NCI-H1436 (cell line): ENCODE results near the gene MOB3C.
"Not testable (repeated sequence)": the region's sequence is repeated elsewhere in the genome, so short reads cannot be mapped to it uniquely, and the experiment has no call there.

Source experiments
- DNase-seq: peaks from one replicate; lab custom pipeline; 2025; lab: John Stamatoyannopoulos, UW

Gene MOB3C

DNA sequence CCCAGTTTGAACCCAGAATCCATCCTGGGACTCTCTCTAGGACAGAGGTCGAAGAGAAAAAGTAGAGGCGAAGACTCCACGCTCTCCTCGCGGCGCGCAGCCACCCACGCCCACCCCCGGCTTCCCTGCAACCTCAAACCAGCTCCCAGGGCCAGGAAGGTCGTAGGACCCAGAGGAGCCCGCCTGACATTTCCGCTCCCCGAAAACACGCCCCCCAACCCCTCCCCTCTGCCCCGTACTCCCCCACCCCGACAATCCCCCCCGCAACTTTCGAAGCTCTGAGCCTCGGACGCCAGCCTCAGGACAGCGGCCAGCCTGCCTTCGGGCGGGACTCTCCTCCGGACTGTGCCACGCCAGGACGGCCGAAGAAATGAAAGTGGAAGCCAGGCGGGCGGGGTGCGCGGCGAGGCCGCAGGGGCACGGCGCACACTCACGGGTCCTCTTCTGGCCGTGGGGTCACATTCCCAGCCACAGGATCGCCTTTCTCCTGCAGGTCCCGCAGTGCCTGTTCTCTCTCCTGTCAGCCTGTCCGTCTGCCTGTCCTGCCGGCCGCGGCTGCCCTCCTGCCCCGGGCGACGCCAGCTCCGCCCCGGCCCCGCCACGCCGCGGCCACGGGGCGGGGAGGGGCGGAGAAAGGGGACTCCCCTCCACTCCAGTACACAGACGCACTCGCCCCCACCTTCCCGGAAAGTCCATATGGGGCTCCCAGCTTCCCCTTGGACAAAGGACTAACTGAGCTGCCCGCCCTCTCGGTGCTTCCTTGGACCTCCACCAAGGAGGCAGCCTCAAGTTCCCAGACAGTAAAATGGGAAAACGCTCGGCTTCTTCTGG, at the start of gene MOB3C:
MOB3C (minus strand) TSS at position 535 of the 831 bp plus-strand sequence. CDS start 3,490 bp downstream, outside the sequence.
- DNase-seq = no peak

DNA sequence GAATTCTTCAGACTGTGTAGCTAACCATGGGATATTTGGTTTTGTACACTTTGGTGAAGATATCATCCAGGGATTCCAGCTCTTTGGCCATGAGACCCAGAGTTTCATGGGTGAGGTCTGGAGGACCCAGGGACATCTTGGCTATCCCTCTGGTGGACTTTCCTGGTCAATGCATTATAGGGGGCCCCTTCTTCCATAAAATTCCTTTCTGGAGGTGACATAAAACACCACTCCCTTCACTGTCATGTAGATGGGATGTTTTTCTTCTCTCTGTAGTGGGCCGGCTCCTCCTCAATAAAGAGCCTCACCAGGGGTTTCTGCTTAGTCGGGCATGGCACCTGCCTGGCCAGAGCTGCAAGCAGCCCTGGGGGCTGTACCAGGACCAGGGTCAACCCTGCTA, 49.4 kb upstream of the MOB3C start:
- DNase-seq = no peak

DNA sequence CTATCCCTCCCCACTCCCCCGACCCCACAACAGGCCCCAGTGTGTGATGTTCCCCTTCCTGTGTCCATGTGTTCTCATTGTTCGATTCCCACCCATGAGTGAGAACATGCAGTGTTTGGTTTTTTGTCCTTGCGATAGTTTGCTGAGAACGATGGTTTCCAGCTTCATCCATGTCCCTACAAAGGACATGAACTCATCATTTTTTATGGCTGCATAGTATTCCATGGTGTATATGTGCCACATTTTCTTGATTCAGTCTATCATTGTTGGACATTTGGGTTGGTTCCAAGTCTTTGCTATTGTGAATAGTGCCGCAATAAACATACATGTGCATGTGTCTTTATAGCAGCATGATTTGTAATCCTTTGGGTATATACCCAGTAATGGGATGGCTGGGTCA, 46.3 kb upstream of the MOB3C start:
- DNase-seq = not testable (repeated sequence)

DNA sequence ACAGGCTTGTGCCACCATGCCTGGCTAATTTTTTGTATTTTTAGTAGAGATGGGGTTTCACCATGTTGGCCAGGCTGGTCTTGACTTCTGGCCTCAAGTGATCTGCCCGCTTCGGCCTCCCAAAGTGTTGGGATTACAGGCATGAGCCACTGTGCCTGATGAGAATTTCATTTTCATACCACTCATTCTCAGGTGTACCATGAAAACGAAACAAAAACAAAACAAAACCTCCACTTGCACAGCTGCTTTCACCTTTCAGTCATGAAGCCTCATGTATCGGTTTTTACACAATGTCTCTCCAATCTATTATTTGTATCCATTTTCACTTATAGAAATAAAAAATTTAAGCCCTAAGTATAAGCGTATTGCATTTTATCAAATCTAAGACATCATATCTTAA, 43.5 kb upstream of the MOB3C start:
- not testable (repeated sequence) for DNase-seq

DNA sequence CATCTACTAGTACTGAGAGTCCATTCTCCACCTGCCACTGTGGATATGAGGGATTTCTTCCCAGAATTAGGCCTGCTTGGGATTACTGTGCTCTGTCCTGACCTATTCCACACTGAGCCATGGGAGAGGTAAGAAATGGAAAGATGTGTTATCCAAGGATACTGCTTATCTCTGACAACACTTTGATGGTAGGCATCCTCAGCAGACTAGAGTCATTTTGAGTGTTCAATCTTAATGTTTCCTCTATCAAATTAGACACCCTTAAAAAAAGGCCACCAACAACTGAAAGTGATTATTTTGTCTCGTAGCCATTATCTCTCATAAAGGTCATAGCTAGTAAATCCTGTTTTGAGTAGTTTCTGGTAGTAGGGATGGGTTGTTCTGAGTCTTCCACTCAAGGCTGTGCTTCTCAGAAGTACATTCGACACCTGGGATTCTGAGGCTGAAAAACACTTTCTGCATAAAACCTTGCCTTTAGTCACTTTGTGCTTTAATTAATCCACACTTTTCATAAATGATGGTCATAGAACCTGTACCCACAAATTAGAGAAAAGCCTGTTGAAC, 42.8 kb upstream of the MOB3C start:
- no peak for DNase-seq

DNA sequence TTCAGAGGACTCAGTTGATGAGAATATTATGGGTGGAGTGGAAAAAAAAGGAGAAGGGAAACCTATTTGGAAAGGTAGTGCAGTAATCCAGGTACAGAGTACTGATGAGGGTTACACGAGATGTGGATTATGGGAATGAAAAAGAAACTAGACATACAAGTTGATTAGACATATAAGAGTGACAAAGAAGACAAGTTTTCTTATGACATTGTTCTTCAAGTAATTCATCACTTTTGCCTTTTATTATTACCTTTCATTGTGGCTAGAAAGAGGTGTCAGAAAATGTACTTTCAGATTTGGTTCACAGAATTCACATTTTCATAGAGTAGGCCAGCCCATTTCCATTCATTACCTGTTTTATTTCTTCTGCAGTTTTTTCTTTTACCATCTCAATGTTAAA, 41.2 kb upstream of the MOB3C start:
- DNase-seq = no peak

DNA sequence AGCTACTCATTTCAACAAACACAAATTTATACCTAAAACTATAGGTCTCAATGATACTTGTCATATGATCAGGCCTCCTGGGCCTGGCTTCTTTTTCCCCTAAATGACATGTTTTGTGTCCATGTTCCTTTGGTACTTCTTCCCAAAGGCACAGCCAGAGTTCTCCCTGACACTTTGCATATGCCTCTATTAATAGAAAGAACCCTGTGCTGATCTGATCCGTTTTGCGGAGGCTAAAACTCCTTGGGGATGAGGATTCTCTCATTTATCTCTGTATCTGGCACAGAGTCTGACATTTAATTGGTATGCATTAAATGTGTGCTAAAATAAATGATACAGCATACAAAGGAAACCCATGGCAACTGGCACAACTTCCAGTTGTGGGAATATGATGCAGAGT, 40.0 kb upstream of the MOB3C start:
- no peak for DNase-seq

DNA sequence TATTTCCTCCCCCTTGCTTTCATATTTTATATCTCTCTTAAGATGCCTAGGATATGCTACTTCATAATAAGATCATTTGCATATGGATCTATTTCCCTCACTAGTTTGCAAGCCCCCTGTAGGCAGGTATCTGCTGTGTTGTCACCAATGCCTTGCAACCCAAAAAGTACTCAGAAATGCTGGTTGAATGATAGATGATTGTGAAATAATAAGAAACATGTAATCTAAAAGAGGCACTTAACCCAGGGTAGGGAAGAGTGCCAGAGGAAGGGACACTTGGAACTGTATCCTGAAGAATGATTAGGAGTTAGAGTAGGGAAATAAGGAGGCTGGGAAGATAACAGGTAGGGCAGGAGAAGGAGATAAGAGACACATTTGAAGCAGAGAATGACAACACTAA, 39.2 kb upstream of the MOB3C start:
- DNase-seq = no peak

DNA sequence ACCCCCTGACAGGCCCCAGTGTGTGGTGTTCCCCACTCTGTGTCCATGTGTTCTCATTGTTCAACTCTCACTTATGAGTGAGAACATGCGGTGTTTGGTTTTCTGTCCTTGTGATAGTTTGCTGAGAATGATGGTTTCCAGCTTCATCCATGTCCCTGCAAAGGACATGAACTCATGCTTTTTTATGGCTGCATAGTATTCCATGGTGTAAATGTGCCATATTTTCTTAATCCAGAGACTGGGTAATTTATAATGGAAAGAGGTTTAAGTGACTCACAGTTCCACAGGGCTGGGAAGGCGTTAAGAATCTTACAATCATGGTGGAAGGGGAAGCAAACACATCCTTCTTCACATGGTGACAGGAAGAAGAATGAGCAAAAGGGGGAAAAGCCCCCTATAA, 38.1 kb upstream of the MOB3C start:
- DNase-seq = not testable (repeated sequence)

DNA sequence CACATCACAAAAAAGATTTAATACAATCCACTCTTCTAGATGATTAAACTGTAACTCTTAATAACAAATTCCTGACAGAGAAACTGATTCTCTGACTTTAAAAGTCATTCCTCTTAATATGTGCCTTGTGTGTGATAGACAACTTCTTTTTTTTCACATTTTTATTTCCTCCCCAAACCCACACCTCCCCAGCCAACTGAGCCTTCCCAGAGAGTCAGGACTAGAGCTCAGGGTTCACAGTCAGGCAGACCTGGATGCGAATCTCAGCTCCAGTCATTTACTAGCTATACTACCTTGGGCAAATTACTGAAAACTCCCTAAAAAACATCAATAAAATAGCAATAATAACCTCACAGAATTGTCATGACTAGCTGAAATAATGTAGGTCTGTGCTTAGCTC, 37.4 kb upstream of the MOB3C start:
- DNase-seq = no peak

DNA sequence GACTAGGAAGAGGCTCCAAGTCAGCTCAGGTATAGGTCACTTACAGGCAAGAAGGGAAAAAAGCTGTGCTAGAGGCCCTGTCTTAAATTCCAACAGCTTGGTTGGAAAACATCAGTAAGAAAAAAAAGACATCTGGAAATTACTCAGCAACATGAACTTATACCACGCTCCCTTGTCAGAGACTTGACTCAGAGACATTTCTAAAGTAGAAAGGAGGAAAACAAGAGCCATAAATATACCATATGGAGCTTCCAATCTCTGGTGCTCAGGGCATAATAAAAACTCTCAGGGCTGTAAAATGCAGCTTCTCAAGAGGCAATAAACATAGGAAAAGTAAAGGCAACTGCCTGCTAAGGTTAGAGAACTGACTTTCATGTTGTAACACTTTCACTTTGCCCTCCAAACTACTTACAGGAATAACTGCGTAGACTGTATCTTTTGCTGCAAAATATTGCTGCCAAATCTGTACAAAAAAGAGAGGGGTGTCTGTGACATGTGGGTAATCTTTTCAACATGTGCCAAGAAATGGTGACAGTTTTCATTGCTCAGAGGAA, 36.9 kb upstream of the MOB3C start:
- no peak for DNase-seq

DNA sequence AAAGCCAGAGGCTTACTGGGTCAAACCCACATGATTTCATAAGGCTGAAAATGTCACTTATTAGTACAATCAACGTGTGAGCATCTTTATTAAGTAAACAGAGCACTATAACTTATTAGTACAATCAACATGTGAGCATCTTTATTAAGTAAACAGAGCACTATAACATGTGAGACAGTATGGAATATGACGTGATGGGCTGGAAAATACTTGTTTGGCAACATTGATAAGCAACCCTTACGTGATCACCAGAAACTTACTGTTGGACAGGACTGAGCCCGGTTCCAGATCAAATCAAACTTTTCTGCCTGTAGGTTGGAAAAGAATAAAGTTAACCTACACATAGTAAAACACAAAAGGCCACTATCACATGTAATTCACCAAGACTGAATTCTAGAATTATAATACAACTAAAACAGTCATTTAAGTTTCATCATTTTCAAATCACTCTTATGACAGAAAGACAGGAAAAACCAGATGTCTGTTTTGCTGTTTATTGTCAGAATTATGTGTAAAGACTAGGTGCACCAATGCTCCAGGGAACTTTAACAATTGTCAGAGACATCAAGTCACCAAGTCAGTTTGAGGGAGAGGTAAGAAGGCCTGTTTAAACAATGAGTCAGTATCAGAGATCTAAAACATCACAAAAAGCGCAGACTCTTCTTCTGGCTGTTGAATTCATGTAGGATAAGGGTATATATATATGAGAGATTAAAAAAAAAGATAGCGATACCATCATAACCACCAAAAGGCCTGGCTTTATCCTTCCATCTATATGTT, 35.9 kb upstream of the MOB3C start:
- no peak for DNase-seq

DNA sequence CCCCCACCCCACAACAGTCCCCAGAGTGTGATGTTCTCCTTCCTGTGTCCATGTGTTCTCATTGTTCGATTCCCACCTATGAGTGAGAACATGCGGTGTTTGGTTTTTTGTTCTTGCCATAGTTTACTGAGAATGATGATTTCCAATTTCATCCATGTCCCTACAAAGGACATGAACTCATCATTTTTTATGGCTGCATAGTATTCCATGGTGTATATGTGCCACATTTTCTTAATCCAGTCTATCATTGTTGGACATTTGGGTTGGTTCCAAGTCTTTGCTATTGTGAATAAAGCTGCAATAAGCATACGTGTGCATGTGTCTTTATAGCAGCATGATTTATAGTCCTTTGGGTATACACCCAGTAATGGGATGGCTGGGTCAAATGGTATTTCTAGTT, 34.5 kb upstream of the MOB3C start:
- DNase-seq = not testable (repeated sequence)

DNA sequence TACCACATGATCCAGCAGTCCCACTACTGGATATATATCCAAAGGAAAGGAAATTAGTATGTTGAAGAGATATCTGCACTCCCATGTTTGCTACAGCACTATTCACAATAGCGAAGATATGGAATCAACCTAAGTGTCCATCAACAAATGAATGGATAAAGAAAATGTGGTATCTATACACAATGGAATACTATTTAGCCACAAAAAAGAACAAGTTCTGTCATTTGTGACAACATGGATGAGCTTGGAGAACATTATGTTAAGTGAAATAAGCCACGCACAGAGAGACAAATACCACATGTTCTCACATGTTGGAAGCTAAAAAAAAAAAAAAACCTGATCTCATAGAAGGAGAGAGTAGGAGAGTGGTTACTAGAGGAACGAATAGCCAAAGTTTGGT, 33.9 kb upstream of the MOB3C start:
- no peak for DNase-seq

DNA sequence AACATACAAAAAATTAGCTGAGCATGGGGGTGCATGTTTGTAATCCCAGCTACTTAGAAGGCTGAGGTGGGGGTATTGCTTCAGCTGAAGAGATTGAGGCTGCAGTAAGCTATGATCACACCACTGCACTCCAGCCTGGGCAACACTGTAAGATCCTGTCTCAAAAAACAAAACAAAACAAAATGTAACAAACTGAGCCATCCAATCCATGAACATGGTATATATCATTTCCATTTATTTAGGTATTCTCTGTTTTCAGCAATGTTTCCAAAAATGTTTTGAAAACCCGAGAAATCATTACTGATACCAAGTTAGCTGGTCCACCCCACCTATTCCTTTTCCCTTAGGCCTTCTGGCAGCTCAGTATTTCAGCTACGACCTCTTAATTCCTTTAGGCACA, 33.2 kb upstream of the MOB3C start:
- no peak for DNase-seq

DNA sequence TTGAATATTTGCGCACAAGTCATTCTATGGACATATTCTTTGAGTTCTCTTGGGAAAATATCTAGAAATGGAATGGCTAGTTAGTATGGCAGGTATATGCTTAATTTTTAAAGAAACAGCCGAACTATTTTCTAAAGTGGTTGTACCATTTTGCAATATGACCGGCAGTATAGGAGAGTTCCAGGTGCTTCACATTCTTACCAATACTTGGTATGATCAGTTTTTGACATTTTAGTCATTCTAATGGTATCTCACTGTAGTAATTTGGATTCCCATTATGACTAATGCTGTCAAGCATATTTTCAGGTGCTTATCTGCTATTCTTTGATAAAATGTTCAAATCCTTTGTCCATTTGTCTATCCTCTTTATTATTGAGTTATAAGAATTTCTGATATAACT, 31.0 kb upstream of the MOB3C start:
- DNase-seq = no peak

DNA sequence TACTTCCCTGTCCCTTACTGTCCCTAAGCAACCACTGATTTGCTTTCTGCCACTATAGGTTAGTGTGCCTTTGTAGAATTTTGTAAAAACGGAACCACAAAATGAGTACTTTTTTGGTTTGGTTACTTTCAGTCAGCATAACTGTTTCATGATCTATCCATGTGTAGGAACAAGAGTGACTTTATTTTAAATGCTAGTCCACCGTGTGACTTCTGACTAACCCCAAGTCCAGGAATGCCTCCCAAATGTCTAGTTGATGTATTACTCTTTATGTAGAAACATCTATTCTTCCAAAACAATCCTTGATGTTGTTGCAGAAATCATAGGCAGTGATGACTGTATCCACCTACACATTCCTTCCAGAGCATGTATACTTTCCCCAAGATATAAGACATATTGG, 30.2 kb upstream of the MOB3C start:
- no peak for DNase-seq

DNA sequence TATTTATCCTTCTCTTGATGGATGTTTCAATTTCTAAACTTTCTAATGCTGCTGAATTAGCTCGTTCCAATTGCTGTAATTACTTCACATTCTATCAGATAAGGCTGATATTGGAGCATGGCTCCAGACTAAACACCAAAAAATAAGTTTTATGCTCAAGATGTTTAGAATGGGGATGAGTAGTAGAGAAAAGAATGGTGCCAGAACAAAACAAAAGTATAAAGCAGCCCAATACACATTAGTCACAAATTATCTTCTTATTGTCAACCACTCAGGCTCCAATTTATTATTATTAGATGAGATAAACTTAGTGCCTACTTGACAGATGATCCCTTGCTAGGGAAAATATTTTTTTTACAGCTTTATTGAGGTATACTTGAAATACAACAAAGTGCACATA, 29.7 kb upstream of the MOB3C start:
- no peak for DNase-seq

DNA sequence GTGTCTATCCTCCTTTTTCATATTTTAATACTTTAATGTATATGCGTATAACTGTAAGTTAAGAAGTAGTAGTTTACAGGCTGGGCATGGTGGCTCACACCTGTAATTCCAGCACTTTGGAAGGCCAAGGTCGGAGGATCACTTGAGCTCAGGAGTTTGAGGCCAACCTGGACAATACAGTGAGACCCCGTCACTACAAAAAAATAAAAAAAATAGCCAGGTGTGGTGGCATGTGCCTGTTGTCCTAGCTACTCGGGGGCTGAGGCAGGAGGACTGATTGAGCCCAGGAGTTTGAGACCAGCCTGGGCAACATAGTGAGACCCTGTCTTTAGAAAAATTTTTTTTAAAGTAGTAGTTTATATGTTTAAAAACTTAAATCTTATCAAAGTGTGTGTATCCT, 29.2 kb upstream of the MOB3C start:
- no peak for DNase-seq

DNA sequence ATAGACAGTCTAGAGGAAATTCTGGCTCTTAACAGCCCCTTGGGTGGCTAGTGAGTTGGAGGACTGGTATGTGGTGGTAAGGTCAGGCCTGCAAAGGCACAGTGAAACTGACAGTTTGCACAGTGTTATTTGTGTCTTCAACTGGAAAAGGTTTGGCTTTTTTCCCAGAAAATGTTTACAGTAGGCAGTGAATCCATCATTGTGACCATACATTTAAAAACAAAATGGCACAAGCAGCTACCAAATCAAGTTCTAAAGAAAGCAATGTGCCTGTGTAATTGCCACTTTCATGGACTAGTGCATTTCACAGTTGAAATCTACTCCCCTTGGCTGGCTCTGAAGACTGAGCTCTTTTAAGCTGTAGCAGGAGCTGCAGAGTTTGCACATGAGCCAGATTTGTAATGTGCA, 26.8 kb upstream of the MOB3C start:
- DNase-seq = peak; percentile 31

DNA sequence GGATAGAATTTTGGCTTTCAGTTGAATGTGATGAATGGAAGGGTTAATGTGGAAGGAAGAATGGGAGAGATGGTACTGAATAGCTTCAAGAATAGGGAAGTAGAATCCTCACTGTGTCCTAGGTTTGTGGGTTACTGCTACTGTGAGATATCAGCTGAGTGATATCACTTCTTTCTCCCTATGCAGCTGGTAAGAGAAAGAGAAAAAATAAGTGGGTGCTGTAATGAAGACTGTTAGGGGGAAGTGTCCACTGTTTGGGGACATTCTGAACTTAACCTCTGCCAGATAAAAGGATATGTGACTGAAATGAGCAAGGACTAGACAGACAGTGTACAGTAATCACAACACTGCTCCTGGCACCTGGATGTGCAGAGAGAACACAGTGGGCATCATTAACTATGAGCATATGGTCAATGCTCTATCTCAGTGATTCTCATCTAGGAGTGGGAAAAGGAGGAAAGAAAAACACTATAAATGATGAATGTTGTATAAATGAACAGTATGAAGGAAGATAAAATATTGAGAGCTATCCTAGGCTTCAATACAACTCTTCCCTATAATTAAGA, 25.6 kb upstream of the MOB3C start:
- no peak for DNase-seq

DNA sequence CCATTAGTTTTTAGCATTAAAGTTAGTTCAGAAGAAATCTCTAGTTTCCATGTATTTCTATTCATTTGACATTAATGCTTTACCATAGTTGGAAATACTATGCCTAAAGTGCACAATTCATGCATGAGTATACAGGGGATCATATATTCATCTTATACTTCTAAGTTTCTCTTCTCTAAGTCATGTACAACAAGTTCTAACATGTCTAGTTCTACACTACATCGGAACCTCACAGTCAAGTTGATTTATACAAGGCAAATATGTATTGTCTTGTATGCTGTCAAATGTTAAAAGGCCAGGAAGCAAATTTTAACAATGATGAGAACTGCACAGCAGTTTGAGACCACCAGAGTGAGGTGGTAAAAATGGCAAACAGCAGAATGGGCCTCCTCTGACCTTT, 22.9 kb upstream of the MOB3C start:
- no peak for DNase-seq
